Stomach (tissue), 9 donors: ENCODE data around the gene TPSB2. TPM values are rescaled to one million over a fixed set of nuclear protein-coding genes. Genes with fewer than 3 reads are reported as not detected.

Source experiments
- DNase-seq, 2 donors: peaks; one replicate each; pipeline versions ENCODE4 v3.0.0 to v3.0.0-alpha.2; 2013 to 2019
- H3K27ac ChIP-seq, 5 donors: fragments of 200-600 bp in 4 of 5; sonication (generic) in 4 of 5; one replicate each; pipeline ENCODE4 v1.5.1; 2013 to 2019; ENCODE audit warnings: mild to moderate bottlenecking in 1 of 5, moderate library complexity in 1 of 5
- H3K27me3 ChIP-seq, 3 donors: fragments of 200-600 bp; sonication (generic); one replicate each; pipeline ENCODE4 v1.5.1; 2017 to 2019; ENCODE audit warnings: mixed run types in 1 of 3
- H3K36me3 ChIP-seq, 4 donors: fragments of 200-600 bp; sonication (generic); 1 replicate in 3 of 4; 2 replicates in 1 of 4; pipeline ENCODE4 v1.5.1; 2016 to 2019
- H3K4me1 ChIP-seq, 4 donors: fragments of 200-600 bp; sonication (generic); one replicate each; pipeline ENCODE4 v1.5.1; 2016 to 2019
- H3K4me3 ChIP-seq, 4 donors: fragments of 200-600 bp; sonication (generic) in 3 of 4; one replicate each; pipeline ENCODE4 v1.5.1; 2016 to 2019; ENCODE audit warnings: mild to moderate bottlenecking in 1 of 4
- H3K9me3 ChIP-seq, 4 donors: fragments of 200-600 bp; sonication (generic); one replicate each; pipeline ENCODE4 v1.5.1; 2016 to 2019
- CTCF ChIP-seq, 7 experiments: fragments of 450-650 bp in 4 of 7; fragments of 200-600 bp in 3 of 7; sonication (generic) in 3 of 7; IDR thresholded peaks; one replicate each; pipeline ENCODE4 v1.5.1; 2016 to 2019; ENCODE audit warnings: antibody characterized with exemption in 7 of 7, control low read depth in 2 of 7, mild to moderate bottlenecking in 1 of 7
- EP300 ChIP-seq: sonication (generic); formaldehyde crosslinking; IDR thresholded peaks from one replicate; pipeline ENCODE4 v1.6.1; 2017; ENCODE audit warnings: antibody characterized with exemption
- POLR2A ChIP-seq, 4 donors: fragments of 450-650 bp; IDR thresholded peaks; one replicate each; pipeline ENCODE4 v1.6.1; 2016; ENCODE audit warnings: antibody characterized with exemption in 4 of 4, control low read depth in 2 of 4, mild to moderate bottlenecking in 1 of 4, moderate library complexity in 1 of 4
- POLR2AphosphoS5 ChIP-seq, 3 donors: sonication (generic); formaldehyde crosslinking; IDR thresholded peaks; one replicate each; pipeline ENCODE4 v1.6.1; 2016; ENCODE audit warnings: antibody characterized with exemption in 3 of 3
- WGBS, 5 donors: extraction: QIAGEN DNeasy Blood & Tissue Kit in 3 of 5; methylation state at CpG; one replicate each; pipeline versions ENCODE4 v1.1.5 to v1.1.7; 2013 to 2018; 5-methylcytosine and 5-hydroxymethylcytosine counted together
- intact Hi-C: fragments of 100-400 bp; cut with DNase I; formaldehyde crosslinking; loops from one replicate; pipeline ENCODE4 v1.15.1; 2023; ENCODE audit warnings: low total_unique reads
- polyA plus RNA-seq, 3 donors: library from polyadenylated mRNA; stranded (reverse); fragments of 200-250 nt; gene quantifications; one replicate each; pipeline ENCODE4 v1.2.3, GENCODE V29; 2013
- total RNA-seq, 5 donors: library from RNA; depleted of rRNA; stranded (reverse); fragments of >200 nt; gene quantifications; one replicate each; pipeline versions ENCODE4 v1.1.0 to v1.2.3, GENCODE V29; 2014 to 2016
- donor health status: healthy with polysubstance abuse.
- donor health status: Bipolar disorder and iron deficiency.
- donor health status: healthy.

The TPSB2 gene
- total and polyA plus RNA-seq, 8 donors, result 1.8 to 164 (median 47.9) TPM; not detected in 1

- Histone ChIP-seq H3K27me3 (no peaks in the 10 kb centered on the region), H3K27ac (no peak overlapping the region), H3K4me3 (no peak overlapping the region), H3K36me3 (peaks cover 0 to 82% (median 60%) of the 10 kb centered on the region in 4 donors), H3K4me1 (peaks cover 0 to 3% (median 1%) of the 10 kb centered on the region in 4 donors), H3K9me3 (no peaks in the 10 kb centered on the region)
- DNase-seq, result no peak
- WGBS, 5 donors, result 81 to 90% (median 87%) methylated on average over 16 to 24 of the region's 24 CpGs
- intact Hi-C loops, result no loop called here
- TF ChIP-seq CTCF (IDR thresholded peaks at IDR 0.05) (no peak), POLR2A (IDR thresholded peaks at IDR 0.05) (no peak), POLR2AphosphoS5 (IDR thresholded peaks at IDR 0.05) (no peak), EP300 (no peak)
Observed at GRCh38 chr16:1218930-1219611, 10.9 kb downstream of the TPSB2 start.

- H3K9me3 ChIP-seq, result no peaks in the 10 kb centered on the region
- TF ChIP-seq CTCF (IDR thresholded peaks at IDR 0.05), result no peak
- TF ChIP-seq POLR2A (IDR thresholded peaks at IDR 0.05), result no peak
- TF ChIP-seq POLR2AphosphoS5 (IDR thresholded peaks at IDR 0.05), result no peak
- no peak for TF ChIP-seq EP300
- no peak overlapping the region for H3K27ac ChIP-seq
- H3K4me1 ChIP-seq, result peaks cover 0 to 3% (median 0%) of the 10 kb centered on the region in 4 donors
- H3K4me3 ChIP-seq, result no peak overlapping the region
- intact Hi-C loops, result no loop called here
- DNase-seq, result no peak
- peaks cover 0 to 90% (median 67%) of the 10 kb centered on the region in 4 donors for H3K36me3 ChIP-seq
- H3K27me3 ChIP-seq, result no peaks in the 10 kb centered on the region
- WGBS, 5 donors, result 83 to 91% (median 89%) methylated on average over 32 to 49 of the region's 49 CpGs
Observed at GRCh38 chr16:1218061-1218929, 11.7 kb downstream of the TPSB2 start.

GRCh38 chr16:1217526-1217925 is 12.5 kb downstream of the TPSB2 start:
- 88 to 97% (median 88%) methylated on average over 9 to 24 of the region's 24 CpGs for WGBS, 5 donors
- Histone ChIP-seq H3K27me3 (no peaks in the 10 kb centered on the region), H3K9me3 (no peaks in the 10 kb centered on the region), H3K27ac (no peak overlapping the region), H3K4me3 (no peak overlapping the region), H3K36me3 (peaks cover 0 to 98% (median 74%) of the 10 kb centered on the region in 4 donors), H3K4me1 (peaks cover 0 to 3% (median 0%) of the 10 kb centered on the region in 4 donors)
- intact Hi-C loops, result no loop called here
- DNase-seq, result no peak
- TF ChIP-seq CTCF (IDR thresholded peaks at IDR 0.05), result no peak
- no peak for TF ChIP-seq POLR2A (IDR thresholded peaks at IDR 0.05)
- TF ChIP-seq POLR2AphosphoS5 (IDR thresholded peaks at IDR 0.05), result no peak
- no peak for TF ChIP-seq EP300

GRCh38 chr16:1216681-1217400 is 13.1 kb downstream of the TPSB2 start:
- H3K4me3 ChIP-seq, result no peak overlapping the region
- TF ChIP-seq CTCF (IDR thresholded peaks at IDR 0.05), result no peak
- TF ChIP-seq EP300, result no peak
- no peak for TF ChIP-seq POLR2AphosphoS5 (IDR thresholded peaks at IDR 0.05)
- TF ChIP-seq POLR2A (IDR thresholded peaks at IDR 0.05), result no peak
- peaks cover 0 to 100% (median 81%) of the 10 kb centered on the region in 4 donors for H3K36me3 ChIP-seq

More at GRCh38 chr16:1216681-1217400, 13.1 kb downstream of the TPSB2 start:
- H3K27me3 ChIP-seq, result no peaks in the 10 kb centered on the region
- WGBS, 5 donors, result 81 to 87% (median 85%) methylated on average over 14 to 32 of the region's 32 CpGs
- peaks cover 0 to 3% (median 0%) of the 10 kb centered on the region in 4 donors for H3K4me1 ChIP-seq
- no peaks in the 10 kb centered on the region for H3K9me3 ChIP-seq
- no peak for DNase-seq
- H3K27ac ChIP-seq, result no peak overlapping the region
- intact Hi-C loops, result no loop called here
